ENCODE results near the gene PSMD13.

PSMD13 gene

GRCh38 chr11:204587-205109, 32.1 kb upstream of the PSMD13 start:
- DNase-seq (ENCODE audit: low read depth in 3 of 3): no peak

- no peak for DNase-seq (ENCODE audit: low read depth in 3 of 3)
Observed at GRCh38 chr11:205221-206001, 31.4 kb upstream of the PSMD13 start.

DNA sequence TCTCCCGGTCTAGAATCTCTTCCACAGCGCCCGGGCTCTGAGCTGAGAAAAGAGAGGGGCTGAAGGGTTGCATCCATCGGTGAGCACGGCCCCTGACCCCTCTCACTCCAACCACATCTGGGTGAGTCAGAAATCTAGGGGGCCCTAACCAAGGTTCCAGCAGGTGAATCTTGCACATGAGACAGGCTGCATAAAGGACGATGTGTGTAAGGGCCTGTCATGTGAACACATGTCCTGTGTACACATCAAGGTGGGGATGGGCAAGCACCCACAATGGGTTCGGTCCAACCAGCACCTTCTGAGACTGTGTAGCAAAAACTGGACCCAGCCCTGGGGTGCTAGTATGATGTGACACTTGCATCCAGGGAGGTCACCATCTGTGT, 30.8 kb upstream of the PSMD13 start:
- no peak for DNase-seq (ENCODE audit: low read depth in 3 of 3)

GRCh38 chr11:206526-207207, 30.1 kb upstream of the PSMD13 start:
- DNase-seq (ENCODE audit: low read depth in 3 of 3): no peak

GRCh38 chr11:207208-207862, 29.4 kb upstream of the PSMD13 start, which contains the start of the genes BET1L and RIC8A:
TSS of gene BET1L (minus strand) at chr11:207399. CDS start at chr11:207321, 78 bp downstream.
TSS of gene RIC8A (plus strand) at chr11:207708. CDS start at chr11:208855, 1,147 bp downstream.
- peak; percentile 88 to 94 (median 94) for DNase-seq (ENCODE audit: low read depth in 3 of 3)

DNA sequence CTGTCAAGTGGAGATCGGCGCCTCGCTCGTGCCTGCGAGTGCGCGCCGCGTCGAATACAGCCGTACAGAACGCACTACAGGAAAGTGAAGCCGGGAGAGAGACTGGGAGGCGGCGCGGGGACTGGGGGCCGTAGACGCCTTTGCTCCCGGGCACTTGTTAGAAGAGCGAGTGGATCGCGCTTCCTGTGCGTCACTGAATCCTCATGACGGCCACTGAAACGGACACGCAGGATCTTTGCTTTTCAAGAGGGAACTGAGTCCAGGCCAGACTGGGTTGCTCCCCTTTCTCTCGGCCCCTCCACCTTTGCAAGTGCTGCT, 29.0 kb upstream of the PSMD13 start:
- no peak for DNase-seq (ENCODE audit: low read depth in 3 of 3)

- peak; percentile 59 to 68 (median 66) for DNase-seq (ENCODE audit: low read depth in 3 of 3)
Observed at GRCh38 chr11:208181-208916, 28.4 kb upstream of the PSMD13 start.

GRCh38 chr11:208917-209260, 27.9 kb upstream of the PSMD13 start:
- DNase-seq (ENCODE audit: low read depth in 3 of 3): peak in 1 of 3 experiments; percentile 47

- DNase-seq (ENCODE audit: low read depth in 3 of 3): no peak
Observed at GRCh38 chr11:209275-210121, 27.3 kb upstream of the PSMD13 start.

- DNase-seq (ENCODE audit: low read depth in 3 of 3): no peak
Observed at GRCh38 chr11:210122-210802, 26.5 kb upstream of the PSMD13 start.

GRCh38 chr11:210803-211180, 26.0 kb upstream of the PSMD13 start:
- DNase-seq (ENCODE audit: low read depth in 3 of 3): no peak

GRCh38 chr11:211295-211694, 25.5 kb upstream of the PSMD13 start:
- no peak for DNase-seq (ENCODE audit: low read depth in 3 of 3)

DNA sequence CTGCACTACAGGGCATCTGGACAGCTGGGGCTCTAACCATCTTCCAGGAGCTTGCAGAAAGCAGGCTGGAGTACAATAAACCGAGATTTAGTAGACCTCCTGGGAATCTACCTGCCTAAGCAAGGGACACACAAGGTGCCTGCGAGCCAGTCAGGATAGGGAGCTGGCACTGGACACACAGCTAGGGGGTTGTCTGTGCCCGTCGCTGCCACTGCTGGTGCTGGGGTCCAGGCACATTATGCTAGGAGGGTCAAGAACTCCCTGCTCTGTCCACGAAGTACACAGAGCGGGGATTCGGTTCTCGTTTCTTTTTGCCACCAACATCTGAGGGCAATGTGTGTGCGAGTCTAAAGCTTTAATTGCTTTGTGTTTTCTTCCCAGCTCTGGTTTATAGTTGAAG, 25.0 kb upstream of the PSMD13 start:
- no peak for DNase-seq (ENCODE audit: low read depth in 3 of 3)

- DNase-seq (ENCODE audit: low read depth in 3 of 3): no peak
Observed at GRCh38 chr11:212150-213100, 24.4 kb upstream of the PSMD13 start.

DNA sequence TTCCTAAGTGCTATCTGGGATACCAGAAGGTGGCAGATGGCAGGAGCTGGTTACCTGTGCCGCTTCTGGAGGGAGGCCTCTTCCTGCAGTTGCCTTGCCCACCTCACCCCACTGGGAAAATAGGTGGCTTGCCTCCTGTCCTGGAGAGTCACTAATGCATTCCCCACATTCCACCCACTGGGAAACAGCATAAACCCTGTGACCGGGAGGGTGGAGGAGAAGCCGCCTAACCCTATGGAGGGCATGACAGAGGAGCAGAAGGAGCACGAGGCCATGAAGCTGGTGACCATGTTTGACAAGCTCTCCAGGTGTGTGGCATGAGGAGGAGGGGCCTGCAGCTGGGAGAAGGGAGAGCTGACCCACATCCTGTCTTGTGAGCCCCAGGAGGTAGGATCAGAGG, 23.7 kb upstream of the PSMD13 start:
- DNase-seq (ENCODE audit: low read depth in 3 of 3): no peak

- no peak for DNase-seq (ENCODE audit: low read depth in 3 of 3)
Observed at GRCh38 chr11:214083-214482, 22.7 kb upstream of the PSMD13 start.

DNA sequence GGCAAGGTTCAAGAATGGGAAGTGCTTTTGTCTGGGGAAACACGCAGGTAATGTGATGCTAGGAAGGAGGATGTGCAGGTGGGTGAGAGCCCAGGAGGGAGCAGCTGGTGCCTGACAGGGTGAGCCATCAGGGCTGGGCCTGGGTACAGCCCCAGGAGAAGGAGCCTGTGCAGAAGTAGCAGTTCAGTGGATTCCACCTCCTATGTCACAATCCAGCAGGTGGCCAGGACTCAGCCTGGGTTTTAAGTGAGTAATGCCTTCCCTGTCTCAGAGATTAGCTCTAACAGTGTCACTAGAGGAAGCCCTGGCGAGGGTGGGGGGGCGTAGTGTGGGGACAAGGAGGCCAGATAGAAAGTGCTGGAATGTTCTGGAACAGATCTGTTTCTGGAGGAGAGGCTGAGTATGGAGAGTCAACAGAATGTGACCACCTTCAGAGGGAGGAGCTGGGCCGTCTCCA, 21.2 kb upstream of the PSMD13 start:
- no peak for DNase-seq (ENCODE audit: low read depth in 3 of 3)

- no peak for DNase-seq (ENCODE audit: low read depth in 3 of 3)
Observed at GRCh38 chr11:216081-216974, 20.4 kb upstream of the PSMD13 start.

Measured in stimulated activated CD4-positive, alpha-beta T cell treated with anti-CD3 and anti-CD28 coated beads, TNF-alpha, amount 100 ng/mL, for 4 hours (primary cell).